H1 (cell line): Measurements from ENCODE around the gene ZBTB42. TPM values are rescaled to one million over a fixed set of nuclear protein-coding genes. Genes with fewer than 3 reads are reported as not detected.

Source experiments
- CTCF ChIA-PET: fragments of 300-600 bp; sonication (Branson Sonifier 250); formaldehyde crosslinking; loops from one replicate; lab custom pipeline; 2021; ENCODE audit not compliant: partially characterized antibody; lab: Charles Lee
- POLR2A ChIA-PET: fragments of 300-600 bp; sonication (Branson Sonifier 250); formaldehyde crosslinking; loops from one replicate; lab custom pipeline; 2021; ENCODE audit warnings: inconsistent platforms; ENCODE audit not compliant: partially characterized antibody; lab: Charles Lee
- DNase-seq, 2 experiments: peaks; one replicate each; pipeline versions ENCODE4 v3.0.0 to v3.0.0-alpha.2; 2010 to 2022; ENCODE audit warnings: low spot score in 2 of 2, low read depth in 1 of 2, mixed read lengths in 1 of 2
- FAIRE-seq: peaks from 2 replicates; lab custom pipeline; 2011; peaks lifted over from hg19 to GRCh38; lab: Jason Lieb, UNC
- H2AFZ ChIP-seq: 2 replicates; pipeline ENCODE4 v1.8.1; 2012; ENCODE audit warnings: low read length, inconsistent platforms
- H2AK5ac ChIP-seq: 2 replicates; pipeline ENCODE4 v1.6.1; 2013; ENCODE audit warnings: low read depth, low read length
- H2BK120ac ChIP-seq: replicated peaks from 2 replicates; pipeline ENCODE3; 2013; ENCODE audit warnings: low read depth, low read length, inconsistent platforms
- H2BK12ac ChIP-seq: 2 replicates; pipeline ENCODE4 v1.6.1; 2013; ENCODE audit warnings: low read depth, low read length
- H2BK15ac ChIP-seq: 2 replicates; pipeline ENCODE4 v1.6.1; 2013; ENCODE audit warnings: low read length
- H2BK20ac ChIP-seq: 2 replicates; pipeline ENCODE4 v1.6.1; 2013; ENCODE audit warnings: low read length
- H2BK5ac ChIP-seq: 2 replicates; pipeline ENCODE4 v1.6.1; 2013; ENCODE audit warnings: low read depth, low read length
- H3K14ac ChIP-seq: 2 replicates; pipeline ENCODE4 v1.6.1; 2013; ENCODE audit warnings: inconsistent platforms; ENCODE audit not compliant: insufficient read length
- H3K18ac ChIP-seq: 2 replicates; pipeline ENCODE4 v1.6.1; 2013; ENCODE audit warnings: low read length; ENCODE audit errors: extremely low read depth
- H3K23ac ChIP-seq: 2 replicates; pipeline ENCODE4 v1.6.1; 2013; ENCODE audit warnings: inconsistent platforms; ENCODE audit not compliant: insufficient read length
- H3K23me2 ChIP-seq: 2 replicates; pipeline ENCODE4 v1.6.1; 2013; ENCODE audit warnings: low read depth, low read length
- H3K27ac ChIP-seq: 2 replicates; pipeline ENCODE4 v1.6.1; 2011; ENCODE audit warnings: low read depth, low read length, inconsistent platforms
- H3K27me3 ChIP-seq, 4 experiments: replicated peaks in 1 of 4; 1 replicate in 1 of 4; 2 replicates in 3 of 4; pipeline versions ENCODE4 v1.6.1 to v1.8.1; 2011 to 2013; ENCODE audit warnings: low read length in 3 of 4, mild to moderate bottlenecking in 3 of 4, inconsistent platforms in 2 of 4, mixed read lengths in 2 of 4, moderate library complexity in 1 of 4; ENCODE audit not compliant: control insufficient read depth in 3 of 4, insufficient read depth in 3 of 4; ENCODE audit errors: extremely low read depth in 1 of 4
- H3K36me3 ChIP-seq, 4 experiments: 2 replicates each; pipeline versions ENCODE4 v1.6.1 to v1.8.1; 2011 to 2013; ENCODE audit warnings: mild to moderate bottlenecking in 4 of 4, low read length in 3 of 4, moderate library complexity in 2 of 4, control low read depth in 1 of 4, inconsistent platforms in 1 of 4; ENCODE audit not compliant: insufficient read depth in 4 of 4, control insufficient read depth in 2 of 4
- H3K4ac ChIP-seq: replicated peaks from 2 replicates; pipeline ENCODE3; 2013; ENCODE audit warnings: low read length, low read depth, mixed read lengths, inconsistent platforms; ENCODE audit not compliant: insufficient read length
- H3K4me1 ChIP-seq, 4 experiments: replicated peaks in 1 of 4; 1 replicate in 1 of 4; 2 replicates in 3 of 4; pipeline versions ENCODE4 v1.6.1 to v1.8.1; 2011 to 2013; ENCODE audit warnings: low read length in 3 of 4, inconsistent platforms in 2 of 4, mixed read lengths in 1 of 4; ENCODE audit not compliant: insufficient read depth in 4 of 4, control insufficient read depth in 3 of 4
- H3K4me2 ChIP-seq, 2 experiments: 2 replicates each; pipeline versions ENCODE4 v1.6.1 to v1.8.1; 2011 to 2013; ENCODE audit warnings: low read depth in 2 of 2, low read length in 2 of 2, control low read depth in 1 of 2, inconsistent platforms in 1 of 2, mild to moderate bottlenecking in 1 of 2; ENCODE audit not compliant: insufficient read depth in 1 of 2
- H3K4me3 ChIP-seq, 4 experiments: fragments of 200-600, 300-600 bp in 1 of 4; sonication (generic), shearing (Covaris generic), sonication (Bioruptor Twin) in 1 of 4; 2 replicates each; pipeline versions ENCODE4 v1.5.1 to v1.8.1; 2011 to 2016; ENCODE audit warnings: low read length in 4 of 4, low read depth in 3 of 4, control low read depth in 2 of 4, inconsistent platforms in 2 of 4, mild to moderate bottlenecking in 2 of 4, mixed read lengths in 1 of 4, moderate library complexity in 1 of 4; ENCODE audit not compliant: insufficient read depth in 2 of 4; ENCODE audit errors: extremely low read depth in 1 of 4
- H3K56ac ChIP-seq: replicated peaks from 2 replicates; pipeline ENCODE3; 2013; ENCODE audit warnings: low read depth, mild to moderate bottlenecking, mixed read lengths, low read length, inconsistent platforms; ENCODE audit not compliant: insufficient read length
- H3K79me1 ChIP-seq: 2 replicates; pipeline ENCODE4 v1.6.1; 2013; ENCODE audit warnings: low read depth, low read length, control low read depth
- H3K79me2 ChIP-seq, 2 experiments: 2 replicates each; pipeline versions ENCODE4 v1.6.1 to v1.8.1; 2012 to 2013; ENCODE audit warnings: low read length in 2 of 2, mild to moderate bottlenecking in 2 of 2, inconsistent platforms in 1 of 2; ENCODE audit not compliant: insufficient read depth in 2 of 2, control insufficient read depth in 1 of 2
- H3K9ac ChIP-seq, 4 experiments: replicated peaks in 1 of 4; 1 replicate in 1 of 4; 2 replicates in 3 of 4; pipeline versions ENCODE4 v1.6.1 to v1.8.1; 2011 to 2013; ENCODE audit warnings: low read depth in 3 of 4, low read length in 3 of 4, control low read depth in 2 of 4, mild to moderate bottlenecking in 2 of 4, moderate library complexity in 2 of 4, inconsistent platforms in 1 of 4; ENCODE audit errors: extremely low read depth in 1 of 4
- H3K9me3 ChIP-seq, 2 experiments: 2 replicates each; pipeline versions ENCODE4 v1.6.1 to v1.8.1; 2012 to 2013; ENCODE audit warnings: mild to moderate bottlenecking in 2 of 2, moderate library complexity in 2 of 2, control low read depth in 1 of 2, inconsistent platforms in 1 of 2, low read depth in 1 of 2, low read length in 1 of 2, mixed read lengths in 1 of 2; ENCODE audit not compliant: insufficient read depth in 2 of 2
- H4K20me1 ChIP-seq, 2 experiments: replicated peaks in 1 of 2; 2 replicates each; pipeline versions ENCODE3 to v1.8.1; 2011 to 2013; ENCODE audit warnings: inconsistent platforms in 2 of 2, low read length in 2 of 2, mild to moderate bottlenecking in 1 of 2; ENCODE audit not compliant: insufficient read depth in 2 of 2, control insufficient read depth in 1 of 2
- H4K5ac ChIP-seq: 2 replicates; pipeline ENCODE4 v1.6.1; 2013; ENCODE audit warnings: low read length, low read depth, mixed read lengths, inconsistent platforms; ENCODE audit not compliant: insufficient read length
- H4K8ac ChIP-seq: 2 replicates; pipeline ENCODE4 v1.8.0; 2013; ENCODE audit warnings: mild to moderate bottlenecking, moderate library complexity, low read length, inconsistent platforms; ENCODE audit not compliant: insufficient read depth; ENCODE audit errors: extremely low read depth
- H4K91ac ChIP-seq: replicated peaks from 2 replicates; pipeline ENCODE3; 2013; ENCODE audit warnings: low read length, mixed read lengths, inconsistent platforms; ENCODE audit not compliant: insufficient read length
- ASH2L ChIP-seq: fragments of 200-600, 300-600 bp; sonication (generic); IDR thresholded peaks from one replicate; pipeline ENCODE4 v1.7.1; 2017; ENCODE audit warnings: low read length
- KDM1A ChIP-seq: fragments of 200-600, 300-600 bp; sonication (generic); IDR thresholded peaks from 2 replicates; pipeline ENCODE4 v1.7.1; 2016; ENCODE audit warnings: mild to moderate bottlenecking, low read length, borderline replicate concordance
- KDM4A ChIP-seq: IDR thresholded peaks from one replicate; pipeline ENCODE4 v1.7.1; 2012; ENCODE audit warnings: low read depth, mild to moderate bottlenecking, moderate library complexity, low read length, inconsistent platforms; ENCODE audit not compliant: severe bottlenecking
- NANOG ChIP-seq: IDR thresholded peaks from 2 replicates; pipeline ENCODE4 v1.6.1; 2011; ENCODE audit warnings: low read length, low read depth, mild to moderate bottlenecking, inconsistent platforms; ENCODE audit not compliant: insufficient read depth, poor library complexity, severe bottlenecking
- POU5F1 ChIP-seq: IDR thresholded peaks from 2 replicates; pipeline ENCODE4 v1.6.1; 2011; ENCODE audit warnings: low read depth, mild to moderate bottlenecking, low read length, moderate library complexity
- RNF2 ChIP-seq: fragments of 200-900, 300-1000 bp; sonication (generic); IDR thresholded peaks from 2 replicates; pipeline ENCODE4 v1.7.1; 2016; ENCODE audit warnings: borderline replicate concordance, low read depth, mild to moderate bottlenecking, antibody characterized with exemption, low read length; ENCODE audit not compliant: poor library complexity, severe bottlenecking; ENCODE audit errors: missing control alignments
- SP4 ChIP-seq: IDR thresholded peaks from 2 replicates; pipeline ENCODE4 v1.6.1; 2012; ENCODE audit warnings: low read length, inconsistent platforms
- ZNF274 ChIP-seq: IDR thresholded peaks from 2 replicates; pipeline ENCODE4 v1.7.0; 2012; ENCODE audit warnings: low read length, borderline replicate concordance; ENCODE audit errors: extremely low read depth
- WGBS, 2 experiments: shearing (Covaris generic) in 1 of 2; methylation state at CpG; one replicate each; pipeline versions ENCODE4 v1.1.6 to v1.1.7; 2013 to 2015; ENCODE audit warnings: low lambda C conversion rate in 2 of 2, mixed read lengths in 2 of 2, inconsistent platforms in 1 of 2, low coverage in 1 of 2, missing lambda C conversion rate in 1 of 2; ENCODE audit not compliant: insufficient replicate concordance in 2 of 2, insufficient coverage in 1 of 2, insufficient read length in 1 of 2; ENCODE audit errors: extremely low coverage in 1 of 2, missing lambda C conversion rate in 1 of 2; 5-methylcytosine and 5-hydroxymethylcytosine counted together
- polyA plus RNA-seq, 7 experiments: library from polyadenylated mRNA; depleted of rRNA in 3 of 7; stranded (reverse) in 5 of 7; unstranded in 2 of 7; fragments of >200 nt in 5 of 7; fragments of 200-250 nt in 2 of 7; gene quantifications; 1 replicate in 5 of 7; 2 replicates in 1 of 7; 4 replicates in 1 of 7; pipeline versions ENCODE4 v1.2.1 to v1.2.3, GENCODE V29; 2011 to 2013; ENCODE audit warnings: missing spikeins in 2 of 7, mixed read lengths in 2 of 7
- total RNA-seq: library from RNA; stranded (reverse); fragmentation: NEBNext Ultra II Directional; extraction: Animal tissue kit (Norgen Biotek cat#: 25700); gene quantifications from 2 replicates; pipeline ENCODE4 v1.2.1, GENCODE V29; 2021

The ZBTB42 gene
- total and polyA plus RNA-seq, 2 of the 8 experiments (the other 6 are each of a cell fraction or from before 2014, with no cell fraction given): 2.8 to 3.1 TPM

DNA sequence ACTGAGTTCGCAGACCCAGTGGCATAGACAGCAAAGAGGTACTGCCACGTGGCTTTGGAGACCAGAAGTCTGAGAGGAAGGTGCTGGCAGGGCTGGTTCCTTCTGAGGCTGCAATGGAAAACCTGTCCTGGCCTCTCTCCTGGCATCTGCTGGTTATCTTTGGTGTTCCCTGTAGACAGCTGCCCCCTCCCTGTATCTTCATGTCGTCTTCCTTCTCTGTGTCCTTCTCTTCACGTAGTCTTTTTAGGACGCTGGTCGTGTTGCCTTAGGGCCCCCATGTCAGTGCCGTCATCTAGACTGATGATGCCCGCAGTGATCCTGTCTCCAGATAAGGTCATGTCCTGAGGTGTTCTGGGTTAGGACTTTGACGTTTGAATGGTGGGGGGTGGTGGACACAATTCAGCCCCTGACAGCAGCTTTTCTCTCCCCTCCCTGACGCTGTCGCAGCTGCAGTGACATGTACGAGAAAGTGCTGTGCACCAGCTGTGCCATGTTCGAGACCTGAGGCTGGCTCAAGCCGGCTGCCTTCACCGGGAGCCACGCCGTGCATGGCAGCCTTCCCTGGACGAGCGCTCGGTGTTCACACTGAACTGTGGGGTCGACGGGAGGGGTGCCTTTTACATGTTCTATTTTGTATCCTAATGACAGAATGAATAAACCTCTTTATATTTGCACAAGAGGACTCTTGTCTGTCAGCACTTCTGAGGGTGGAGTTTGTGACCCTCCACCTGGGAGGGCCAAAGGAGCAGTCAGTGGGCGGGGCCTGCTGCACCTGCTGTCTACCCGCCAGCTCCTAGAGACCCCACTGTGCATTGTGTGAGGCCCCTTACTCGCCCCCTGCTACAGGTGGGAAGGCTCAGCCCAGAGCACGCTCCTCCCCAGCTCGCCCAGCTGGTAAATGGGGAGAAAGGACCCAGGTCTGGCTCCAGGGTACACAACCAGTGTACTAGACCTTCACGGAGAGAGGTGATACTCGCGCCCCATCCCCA, 41.6 kb upstream of the ZBTB42 start:
- H2AK5ac ChIP-seq: no peak overlapping the region
- H4K5ac ChIP-seq: no peak overlapping the region
- ChIA-PET POLR2A (interaction anchor here (0.6 to 2.4 kb wide), 4 partner anchors 7 to 178 kb away, joined by 3 to 11 read pairs (median 3); no protein-coding TSS in a partner anchor), CTCF (interaction anchor here (0.7 to 1.5 kb wide), 10 partner anchors 8 to 286 kb away, joined by 3 to 7 read pairs (median 3); partner anchors contain the start of gene ADSS1)
- H3K4ac ChIP-seq: no peak overlapping the region
- peaks cover 30% of the 10 kb centered on the region for H3K79me1 ChIP-seq
- H3K23me2 ChIP-seq: no peaks in the 10 kb centered on the region
- no peaks in the 10 kb centered on the region for H3K27me3 ChIP-seq
- no peak overlapping the region for H2BK20ac ChIP-seq
- H3K56ac ChIP-seq: no peak overlapping the region
- H2BK5ac ChIP-seq: no peak overlapping the region
- no peaks in the 10 kb centered on the region for H3K9me3 ChIP-seq
- peaks cover 0 to 8% (median 1%) of the 10 kb centered on the region in 4 experiments; a peak in 6 of 7 replicates for H3K4me1 ChIP-seq
- no peak overlapping the region for H2BK12ac ChIP-seq
- H3K79me2 ChIP-seq: peaks cover 10 to 41% of the 10 kb centered on the region in 2 experiments; a peak in 3 of 4 replicates
- H2BK15ac ChIP-seq: no peak overlapping the region
- H3K4me2 ChIP-seq: no peak overlapping the region
- no peak overlapping the region for H4K8ac ChIP-seq
- H3K18ac ChIP-seq: no peak overlapping the region
- H3K36me3 ChIP-seq: peaks cover 8 to 29% (median 23%) of the 10 kb centered on the region in 4 experiments; a peak in 7 of 8 replicates
- no peak overlapping the region for H3K4me3 ChIP-seq
- no peak overlapping the region for H3K14ac ChIP-seq
- no peak overlapping the region for H3K9ac ChIP-seq
- peaks cover 25 to 57% of the 10 kb centered on the region in 2 experiments for H4K20me1 ChIP-seq
- H3K23ac ChIP-seq: no peak overlapping the region
- FAIRE-seq (no peak), DNase-seq (no peak)
- H2BK120ac ChIP-seq: no peak overlapping the region
- 93% methylated on average over 30 of the region's 30 CpGs; no CpG with 5 or more reads in 1 of the 2 experiments for WGBS, 2 experiments
- no peak overlapping the region for H3K27ac ChIP-seq
- H4K91ac ChIP-seq: no peak overlapping the region
- no peak overlapping the region for H2AFZ ChIP-seq
- no peak for TF ChIP-seq RNF2
- TF ChIP-seq NANOG: no peak
- TF ChIP-seq ZNF274: no peak
- no peak for TF ChIP-seq KDM4A
- no peak for TF ChIP-seq SP4
- no peak for TF ChIP-seq KDM1A
- no peak for TF ChIP-seq ASH2L
- no peak for TF ChIP-seq POU5F1
